Lung (tissue), 12 donors: ENCODE measurements around the gene TSBP1. TPM values are rescaled to one million over a fixed set of nuclear protein-coding genes. Genes with fewer than 3 reads are reported as not detected.

Experiments
- ATAC-seq: fragments of 200-7000 bp; cut with Tn5 transposase; one replicate; pipeline ENCODE4 v1.9.1; 2020; ENCODE audit warnings: moderate number of reproducible peaks; ENCODE audit not compliant: insufficient read depth, low FRiP score
- DNase-seq, 3 donors: peaks; one replicate each; pipeline ENCODE4 v3.0.0-alpha.2; 2013 to 2017
- H3K27ac ChIP-seq, 2 donors: one replicate each; pipeline ENCODE4 v1.5.1; 2013; ENCODE audit warnings: mild to moderate bottlenecking in 2 of 2, moderate library complexity in 2 of 2, control low read depth in 1 of 2, inconsistent platforms in 1 of 2, low read depth in 1 of 2, low read length in 1 of 2
- H3K27me3 ChIP-seq, 3 donors: one replicate each; pipeline ENCODE4 v1.5.1; 2013; ENCODE audit warnings: low read length in 2 of 3; ENCODE audit not compliant: control insufficient read depth in 3 of 3, insufficient read depth in 3 of 3
- H3K36me3 ChIP-seq, 4 donors: one replicate each; pipeline ENCODE4 v1.5.1; 2013; ENCODE audit warnings: low read length in 4 of 4, mild to moderate bottlenecking in 1 of 4, moderate library complexity in 1 of 4; ENCODE audit not compliant: control insufficient read depth in 4 of 4, insufficient read depth in 4 of 4
- H3K4me1 ChIP-seq, 5 donors: one replicate each; pipeline ENCODE4 v1.5.1; 2013; ENCODE audit warnings: low read length in 5 of 5, mild to moderate bottlenecking in 2 of 5, moderate library complexity in 1 of 5; ENCODE audit not compliant: control insufficient read depth in 5 of 5, insufficient read depth in 5 of 5
- H3K4me3 ChIP-seq: one replicate; pipeline ENCODE4 v1.5.1; 2013; ENCODE audit warnings: mild to moderate bottlenecking, control low read depth, moderate library complexity
- H3K9ac ChIP-seq, 2 donors: one replicate each; pipeline ENCODE4 v1.5.1; 2013; ENCODE audit warnings: low read length in 2 of 2, control low read depth in 1 of 2; ENCODE audit not compliant: insufficient read depth in 1 of 2
- H3K9me3 ChIP-seq, 4 donors: one replicate each; pipeline ENCODE4 v1.5.1; 2013; ENCODE audit warnings: low read length in 3 of 4, mild to moderate bottlenecking in 1 of 4, moderate library complexity in 1 of 4; ENCODE audit not compliant: control insufficient read depth in 4 of 4, insufficient read depth in 3 of 4
- WGBS, 2 donors: extraction: QIAGEN DNeasy Blood & Tissue Kit; methylation state at CpG; one replicate each; pipeline ENCODE4 v1.1.7; 2013; 5-methylcytosine and 5-hydroxymethylcytosine counted together
- polyA plus RNA-seq, 2 donors: library from polyadenylated mRNA; stranded (reverse); fragments of 200-250 nt; gene quantifications; one replicate each; pipeline ENCODE4 v1.2.1, GENCODE V29; 2013
- total RNA-seq, 2 donors: library from RNA; depleted of rRNA in 1 of 2; stranded (reverse); fragments of >200 nt in 1 of 2; gene quantifications; one replicate each; pipeline ENCODE4 v1.2.1, GENCODE V29; 2014 to 2021
- TF ChIP-seq, protein P1 (sequence below): IDR thresholded peaks from 2 replicates; pipeline ENCODE4 v1.5.1; 2012; ENCODE audit warnings: mild to moderate bottlenecking; ENCODE audit errors: control extremely low read depth, extremely low read depth
- donor health status: control.
- donor health status: control.
- donor health status: Bipolar disorder and iron deficiency.
- donor health status: healthy.
- donor health status: DM: yes; HTN: yes; CAD: no.

Gene TSBP1
- total and polyA plus RNA-seq, 4 donors: not detected

DNA sequence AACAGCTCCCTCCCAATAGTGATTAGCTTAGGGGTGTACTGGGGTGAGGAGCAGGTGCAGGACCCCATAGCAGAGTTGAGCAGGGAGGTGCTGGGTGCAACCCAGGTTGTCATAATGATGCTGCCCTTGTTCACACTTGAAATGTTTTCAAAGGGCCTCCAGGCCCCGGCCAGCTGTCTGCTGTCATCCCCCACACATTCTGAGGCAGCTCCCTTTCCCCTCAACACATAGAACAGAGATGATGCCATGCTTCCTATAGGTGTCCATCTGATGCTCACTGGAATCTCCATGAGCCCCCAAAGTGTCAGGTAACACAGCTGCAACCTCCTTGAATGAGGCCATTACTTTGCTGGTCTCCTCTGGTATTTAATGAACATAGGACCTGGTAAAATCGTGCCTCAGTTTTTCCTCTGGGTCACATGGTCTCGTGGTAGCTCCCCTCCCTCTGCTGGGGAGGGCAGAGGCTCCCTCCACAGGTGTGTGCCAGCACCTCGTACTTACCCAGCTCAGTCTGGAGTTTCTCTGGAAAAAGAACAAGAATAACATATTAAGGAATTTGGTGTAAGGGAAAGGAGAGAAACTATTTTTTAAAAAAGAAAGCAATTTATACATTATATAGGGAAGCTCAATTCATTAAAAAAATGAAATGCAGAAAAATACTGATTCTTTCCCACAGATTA lies 29.7 kb upstream of the TSBP1 start:
- Histone ChIP-seq H3K4me1 (no peaks in the 10 kb centered on the region), H3K4me3 (no peak overlapping the region), H3K36me3 (no peaks in the 10 kb centered on the region), H3K9ac (no peak overlapping the region), H3K27me3 (peaks cover 0 to 21% (median 7%) of the 10 kb centered on the region in 3 donors), H3K9me3 (no peaks in the 10 kb centered on the region), H3K27ac (no peak overlapping the region)
- ATAC-seq (no peak), DNase-seq (no peak)
- WGBS, 2 donors: 46 to 53% methylated on average over 4 of the region's 4 CpGs
- TF ChIP-seq, protein P1, sequence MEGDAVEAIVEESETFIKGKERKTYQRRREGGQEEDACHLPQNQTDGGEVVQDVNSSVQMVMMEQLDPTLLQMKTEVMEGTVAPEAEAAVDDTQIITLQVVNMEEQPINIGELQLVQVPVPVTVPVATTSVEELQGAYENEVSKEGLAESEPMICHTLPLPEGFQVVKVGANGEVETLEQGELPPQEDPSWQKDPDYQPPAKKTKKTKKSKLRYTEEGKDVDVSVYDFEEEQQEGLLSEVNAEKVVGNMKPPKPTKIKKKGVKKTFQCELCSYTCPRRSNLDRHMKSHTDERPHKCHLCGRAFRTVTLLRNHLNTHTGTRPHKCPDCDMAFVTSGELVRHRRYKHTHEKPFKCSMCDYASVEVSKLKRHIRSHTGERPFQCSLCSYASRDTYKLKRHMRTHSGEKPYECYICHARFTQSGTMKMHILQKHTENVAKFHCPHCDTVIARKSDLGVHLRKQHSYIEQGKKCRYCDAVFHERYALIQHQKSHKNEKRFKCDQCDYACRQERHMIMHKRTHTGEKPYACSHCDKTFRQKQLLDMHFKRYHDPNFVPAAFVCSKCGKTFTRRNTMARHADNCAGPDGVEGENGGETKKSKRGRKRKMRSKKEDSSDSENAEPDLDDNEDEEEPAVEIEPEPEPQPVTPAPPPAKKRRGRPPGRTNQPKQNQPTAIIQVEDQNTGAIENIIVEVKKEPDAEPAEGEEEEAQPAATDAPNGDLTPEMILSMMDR: no peak

DNA sequence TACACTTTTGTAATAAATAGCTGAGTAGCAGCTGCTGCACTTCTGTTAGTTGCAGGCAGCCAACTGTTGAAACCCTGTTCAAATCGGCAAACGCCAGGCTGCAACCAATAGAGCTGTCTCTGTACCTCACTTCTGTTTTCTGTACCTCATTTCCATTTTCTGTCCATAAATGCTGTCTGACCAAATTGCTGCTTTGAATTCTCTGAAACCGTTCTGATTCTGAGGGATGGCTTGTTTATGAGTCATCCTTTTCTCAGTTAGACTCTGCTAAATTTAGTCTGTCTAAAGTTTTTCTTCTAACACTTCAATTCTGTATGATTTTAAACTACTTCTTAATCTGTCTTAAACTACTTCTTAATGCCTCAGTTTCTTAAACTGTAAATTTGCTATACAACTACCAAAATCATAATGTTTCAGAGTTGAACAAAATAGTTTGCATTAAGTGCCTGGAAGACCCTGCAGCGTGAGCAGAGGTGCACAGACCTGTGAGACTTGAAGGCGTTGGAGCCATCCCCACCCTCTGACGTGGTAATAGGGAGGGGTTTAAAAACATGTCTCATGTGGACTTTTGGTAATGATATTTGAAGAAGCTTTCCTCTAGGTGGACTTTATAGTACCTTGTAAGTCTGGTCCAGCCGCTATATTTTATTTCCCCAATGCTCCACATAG lies 25.7 kb upstream of the TSBP1 start:
- TF ChIP-seq, protein P1: no peak
- H3K27ac ChIP-seq: no peak overlapping the region
- H3K4me1 ChIP-seq: no peaks in the 10 kb centered on the region
- ATAC-seq (no peak), DNase-seq (no peak)
- no peak overlapping the region for H3K9ac ChIP-seq
- peaks cover 0 to 2% (median 0%) of the 10 kb centered on the region in 4 donors for H3K36me3 ChIP-seq
- H3K9me3 ChIP-seq: no peaks in the 10 kb centered on the region
- WGBS, 2 donors: 82 to 84% methylated on average over 7 of the region's 7 CpGs
- H3K4me3 ChIP-seq: no peak overlapping the region
- H3K27me3 ChIP-seq: no peaks in the 10 kb centered on the region

DNA sequence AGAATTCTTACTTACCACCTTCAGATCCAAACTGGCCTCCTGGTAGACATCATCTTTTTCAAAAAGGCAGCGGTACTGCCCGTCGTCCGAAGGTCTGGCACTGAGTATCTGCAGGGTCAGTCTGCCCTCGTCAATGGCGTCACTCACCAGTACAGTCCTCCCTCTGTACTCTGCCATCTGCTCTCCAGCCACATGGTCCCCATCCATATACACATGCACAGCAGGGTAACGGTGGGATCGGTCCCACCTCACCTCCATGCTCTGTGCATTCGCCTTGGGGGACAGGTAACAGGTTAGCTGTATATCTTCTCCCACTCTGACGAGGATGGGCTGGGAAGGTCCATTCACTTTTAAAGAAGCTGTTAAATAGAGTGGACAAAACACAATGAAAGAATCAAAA lies 24.3 kb upstream of the TSBP1 start:
- TF ChIP-seq, protein P1: no peak
- Histone ChIP-seq H3K4me1 (no peaks in the 10 kb centered on the region), H3K4me3 (no peak overlapping the region), H3K36me3 (peaks cover 0 to 2% (median 0%) of the 10 kb centered on the region in 4 donors), H3K27me3 (no peaks in the 10 kb centered on the region), H3K9me3 (no peaks in the 10 kb centered on the region), H3K9ac (no peak overlapping the region), H3K27ac (no peak overlapping the region)
- DNase-seq (no peak), ATAC-seq (no peak)
- WGBS, 2 donors: 93 to 95% methylated on average over 10 of the region's 10 CpGs
